ENCODE results near the gene SLC66A2. TPM values are rescaled to one million over a fixed set of nuclear protein-coding genes. Genes with fewer than 3 reads are reported as not detected.

The SLC66A2 gene
- total RNA-seq, 1 donor from 2014 or later = 52.9 TPM

- H3K36me3 ChIP-seq = peaks cover 19 to 44% of the 10 kb centered on the region in 2 donors
- no peak for TF ChIP-seq CTCF (IDR thresholded peaks at IDR 0.05)
- H3K27me3 ChIP-seq = no peaks in the 10 kb centered on the region
- H3K9me3 ChIP-seq = no peaks in the 10 kb centered on the region
- no peaks in the 10 kb centered on the region for H3K4me1 ChIP-seq
- DNase-seq (ENCODE audit: low spot score in 2 of 2) = no peak
- no peak overlapping the region for H3K27ac ChIP-seq
- H3K4me3 ChIP-seq = no peak overlapping the region
- intact Hi-C loops (cut with DNase I) = no loop called here
These were observed 24.7 kb upstream of the SLC66A2 start for GRCh38 chr18:79975985-79976680.

GRCh38 chr18:79975043-79975442 is 23.6 kb upstream of the SLC66A2 start:
- Histone ChIP-seq H3K27ac (no peak overlapping the region), H3K36me3 (peaks cover 27 to 53% of the 10 kb centered on the region in 2 donors), H3K9me3 (no peaks in the 10 kb centered on the region), H3K27me3 (no peaks in the 10 kb centered on the region), H3K4me1 (no peaks in the 10 kb centered on the region), H3K4me3 (no peak overlapping the region)
- intact Hi-C loops (cut with DNase I) = no loop called here
- TF ChIP-seq CTCF (IDR thresholded peaks at IDR 0.05) = no peak
- no peak for DNase-seq (ENCODE audit: low spot score in 2 of 2)

- intact Hi-C loops (cut with DNase I) = no loop called here
- TF ChIP-seq CTCF (IDR thresholded peaks at IDR 0.05) = no peak
These were observed 22.7 kb upstream of the SLC66A2 start for GRCh38 chr18:79974025-79974654.

GRCh38 chr18:79973517-79973916 is 22.1 kb upstream of the SLC66A2 start:
- no peaks in the 10 kb centered on the region for H3K4me1 ChIP-seq
- no peak for DNase-seq (ENCODE audit: low spot score in 2 of 2)
- H3K9me3 ChIP-seq = no peaks in the 10 kb centered on the region
- H3K27me3 ChIP-seq = no peaks in the 10 kb centered on the region
- H3K36me3 ChIP-seq = peaks cover 27 to 55% of the 10 kb centered on the region in 2 donors
- TF ChIP-seq CTCF (IDR thresholded peaks at IDR 0.05) = no peak
- no peak overlapping the region for H3K4me3 ChIP-seq
- no peak overlapping the region for H3K27ac ChIP-seq
- intact Hi-C loops (cut with DNase I) = no loop called here

More at GRCh38 chr18:79974025-79974654, 22.7 kb upstream of the SLC66A2 start:
- Histone ChIP-seq H3K36me3 (peaks cover 27 to 55% of the 10 kb centered on the region in 2 donors), H3K4me3 (no peak overlapping the region), H3K9me3 (no peaks in the 10 kb centered on the region), H3K27me3 (no peaks in the 10 kb centered on the region), H3K4me1 (no peaks in the 10 kb centered on the region), H3K27ac (no peak overlapping the region)
- no peak for DNase-seq (ENCODE audit: low spot score in 2 of 2)

- Histone ChIP-seq H3K9me3 (no peaks in the 10 kb centered on the region), H3K4me3 (no peak overlapping the region), H3K27me3 (no peaks in the 10 kb centered on the region), H3K36me3 (peaks cover 27 to 55% of the 10 kb centered on the region in 2 donors), H3K4me1 (no peaks in the 10 kb centered on the region), H3K27ac (no peak overlapping the region)
- intact Hi-C loops (cut with DNase I) = no loop called here
- TF ChIP-seq CTCF (IDR thresholded peaks at IDR 0.05) = no peak
- DNase-seq (ENCODE audit: low spot score in 2 of 2) = no peak
These were observed 21.3 kb upstream of the SLC66A2 start for GRCh38 chr18:79972720-79973119.

Measured in ascending aorta (tissue), 2 donors.